NCI-H1436 (cell line): ENCODE results near the gene RNF181.
"Not testable (repeated sequence)": the region's sequence is repeated elsewhere in the genome, so short reads cannot be mapped to it uniquely, and the experiment has no call there.

Experiments
- DNase-seq: peaks from one replicate; lab custom pipeline; 2025; lab: John Stamatoyannopoulos, UW

RNF181 gene, protein sequence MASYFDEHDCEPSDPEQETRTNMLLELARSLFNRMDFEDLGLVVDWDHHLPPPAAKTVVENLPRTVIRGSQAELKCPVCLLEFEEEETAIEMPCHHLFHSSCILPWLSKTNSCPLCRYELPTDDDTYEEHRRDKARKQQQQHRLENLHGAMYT

GRCh38 chr2:85595301-85596025 lies at the start of gene RNF181:
Gene RNF181, plus strand, starts transcription at chr2:85595745. Its CDS starts 19 bp downstream, at chr2:85595764.
- DNase-seq: peak; percentile 93

DNA sequence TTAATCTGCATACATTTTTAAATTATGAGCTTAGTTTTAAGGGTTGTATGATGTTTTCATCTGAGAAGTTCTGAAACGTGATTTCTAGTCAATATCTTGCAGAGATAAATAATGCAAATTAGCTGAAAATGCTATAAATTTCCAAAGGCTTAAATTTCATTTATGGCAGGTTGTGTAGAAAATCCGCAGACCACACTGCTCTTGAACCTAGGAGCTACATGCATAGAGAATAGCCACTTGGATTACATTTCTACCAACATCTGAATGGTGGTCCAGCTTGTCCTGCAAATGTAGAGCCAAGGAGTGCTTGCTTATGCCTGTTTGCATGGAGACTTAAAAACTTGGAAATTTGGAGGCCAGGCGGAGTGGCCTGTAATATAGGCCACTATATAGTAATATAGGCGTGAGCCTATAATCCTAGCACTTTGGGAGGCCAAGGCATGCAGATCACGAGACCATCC lies 49.7 kb upstream of the RNF181 start:
- no peak for DNase-seq

- no peak for DNase-seq
Measured at GRCh38 chr2:85547089-85547858, 48.3 kb upstream of the RNF181 start.

- DNase-seq: no peak
Measured at GRCh38 chr2:85547859-85548607, 47.5 kb upstream of the RNF181 start.

- DNase-seq: no peak
Measured at GRCh38 chr2:85548608-85548900, 47.0 kb upstream of the RNF181 start.

DNA sequence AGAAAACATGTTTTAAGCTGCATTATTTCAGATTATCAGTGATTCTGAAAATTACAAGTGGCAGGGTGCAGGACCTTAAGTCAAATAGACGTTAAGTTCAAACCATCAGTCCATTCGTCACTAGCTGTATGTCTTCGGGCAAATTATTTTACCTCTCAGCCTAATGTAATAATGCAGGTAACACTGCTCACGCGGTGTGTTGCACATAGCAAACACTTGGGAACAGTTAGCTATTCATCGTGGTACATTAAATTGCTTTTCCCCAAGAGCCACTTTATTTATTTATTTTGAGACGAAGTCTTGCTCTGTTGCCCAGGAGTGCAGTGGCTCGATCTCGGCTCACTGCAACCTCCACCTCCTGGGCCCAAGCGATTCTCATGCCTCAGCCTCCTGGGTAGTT lies 46.5 kb upstream of the RNF181 start:
- DNase-seq: no peak

- no peak for DNase-seq
Measured at GRCh38 chr2:85549826-85550225, 45.7 kb upstream of the RNF181 start.

DNA sequence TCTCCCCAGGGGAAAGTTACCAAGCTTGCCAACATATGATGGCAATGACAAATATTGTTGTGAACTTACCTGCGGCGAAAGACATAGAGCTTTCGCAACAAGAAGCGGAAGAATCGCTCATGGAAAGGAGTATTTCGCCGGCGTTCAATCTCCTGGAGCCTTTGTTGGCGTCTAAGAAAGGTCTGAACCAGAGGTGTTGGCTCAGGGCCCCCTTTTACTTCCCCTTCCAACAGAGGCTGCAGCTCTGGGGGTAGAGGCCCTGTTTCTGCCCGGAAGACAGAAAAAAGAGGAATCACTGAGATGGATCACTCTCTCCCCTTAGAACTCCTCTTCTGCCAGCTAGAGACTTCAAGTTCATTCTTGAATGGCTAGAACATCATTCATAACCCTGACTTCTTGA lies 45.1 kb upstream of the RNF181 start:
- DNase-seq: no peak

- peak; percentile 81 for DNase-seq
Measured at GRCh38 chr2:85551698-85552678, 43.6 kb upstream of the RNF181 start.

DNA sequence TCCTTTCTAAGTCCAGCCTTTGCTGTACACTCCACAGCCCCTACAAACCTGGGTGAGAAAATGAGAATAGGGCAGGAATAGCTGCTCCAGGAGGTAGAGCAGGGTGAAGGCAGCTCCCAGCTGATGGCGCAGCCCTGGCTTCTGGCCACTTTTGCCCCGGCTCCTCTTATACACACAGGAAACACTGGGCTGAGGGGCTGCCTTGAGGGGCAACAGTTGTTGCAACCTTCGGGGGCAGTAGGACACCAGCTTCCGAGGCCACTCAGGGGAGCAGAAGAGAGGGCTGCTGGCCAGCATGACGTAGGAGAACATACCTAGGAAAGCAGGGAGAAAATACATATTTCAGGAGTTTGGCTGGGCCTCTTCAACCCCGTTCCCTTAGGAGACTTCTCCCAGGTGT lies 42.4 kb upstream of the RNF181 start:
- DNase-seq: no peak

DNA sequence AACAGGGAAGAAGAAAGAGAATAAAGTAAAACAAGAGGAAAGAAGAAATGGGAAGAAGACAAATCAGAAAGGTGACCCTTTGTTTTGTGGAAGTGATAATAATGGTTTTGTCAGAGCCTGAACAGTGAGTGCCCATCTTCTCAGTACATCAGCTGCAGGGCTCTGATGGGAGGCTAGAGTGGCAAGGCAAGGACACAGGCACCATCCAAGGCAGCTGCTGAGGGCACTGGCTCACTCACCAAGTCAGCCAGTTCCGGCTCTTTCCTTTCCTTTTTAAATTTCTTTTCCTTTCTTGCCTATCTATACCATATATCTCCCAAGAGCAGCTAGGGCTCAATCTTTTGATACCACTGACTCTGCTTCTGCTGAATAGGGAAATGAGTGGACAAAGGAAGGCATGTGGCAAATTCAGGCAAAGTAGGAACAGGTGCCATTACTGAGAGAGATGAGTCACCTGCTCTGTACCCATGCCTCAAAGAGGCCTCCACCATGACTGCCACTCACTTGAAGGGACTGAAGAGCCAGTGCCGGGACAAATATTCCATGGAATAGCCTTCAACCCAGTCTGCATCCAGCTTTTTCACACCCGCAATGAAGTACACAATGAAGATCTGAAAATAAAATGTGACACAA lies 40.4 kb upstream of the RNF181 start:
- DNase-seq: no peak

DNA sequence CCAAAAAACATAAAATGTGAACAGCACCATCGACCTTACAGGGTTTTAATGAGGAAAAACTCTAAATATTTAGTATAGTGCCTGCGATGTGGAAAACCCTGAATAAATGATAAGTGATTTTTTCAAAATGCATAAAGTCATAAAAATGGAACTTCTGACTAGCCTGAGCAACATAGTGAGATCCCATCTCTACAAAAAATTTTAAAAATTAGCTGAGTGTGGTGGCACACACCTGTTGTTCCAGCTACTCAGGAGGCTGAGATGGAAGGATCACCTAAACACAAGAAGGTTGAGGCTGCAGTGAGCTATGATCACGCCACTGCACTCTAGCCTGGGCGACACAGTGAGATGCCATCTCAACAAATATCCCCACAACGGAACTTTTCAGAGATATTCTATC lies 38.4 kb upstream of the RNF181 start:
- no peak for DNase-seq

GRCh38 chr2:85558160-85558559 lies 37.4 kb upstream of the RNF181 start:
- DNase-seq: no peak

DNA sequence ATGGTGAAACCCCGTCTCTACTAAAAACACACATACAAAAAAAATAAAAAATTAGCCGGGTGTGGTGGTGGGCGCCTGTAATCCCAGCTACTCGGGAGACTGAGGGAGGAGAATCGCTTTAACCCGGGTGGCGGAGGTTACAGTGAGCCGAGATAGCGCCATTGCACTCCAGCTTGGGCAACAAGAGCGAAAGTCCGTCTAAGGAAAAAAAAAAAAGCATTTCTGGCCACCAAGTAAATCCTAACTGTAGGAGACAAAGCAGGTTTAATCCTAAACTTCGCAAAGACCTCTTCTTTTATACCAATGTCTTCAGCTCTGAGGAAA lies 35.2 kb upstream of the RNF181 start:
- not testable (repeated sequence) for DNase-seq

DNA sequence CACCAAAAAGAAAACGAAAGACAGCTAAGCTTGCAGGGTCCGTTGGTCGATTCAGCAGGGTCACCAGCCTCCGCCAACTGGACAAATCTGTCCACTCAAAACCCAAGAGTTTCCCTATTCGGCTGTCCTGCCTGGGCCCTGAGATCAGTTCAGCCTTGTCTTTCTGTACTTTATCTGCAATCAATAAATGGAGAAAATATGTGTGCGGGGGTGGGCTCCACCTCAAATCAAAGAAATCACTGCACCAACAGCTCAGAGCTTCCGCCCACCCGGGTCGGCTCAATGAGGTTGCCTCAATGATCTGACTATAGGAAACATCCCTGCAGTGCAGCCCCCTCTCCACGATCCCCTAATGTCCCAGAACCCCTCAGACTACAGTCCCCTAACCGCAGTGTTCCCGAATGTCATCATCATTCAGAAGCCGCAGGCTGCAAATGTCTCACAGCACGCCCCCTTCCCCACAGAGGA lies 34.7 kb upstream of the RNF181 start:
- no peak for DNase-seq

DNA sequence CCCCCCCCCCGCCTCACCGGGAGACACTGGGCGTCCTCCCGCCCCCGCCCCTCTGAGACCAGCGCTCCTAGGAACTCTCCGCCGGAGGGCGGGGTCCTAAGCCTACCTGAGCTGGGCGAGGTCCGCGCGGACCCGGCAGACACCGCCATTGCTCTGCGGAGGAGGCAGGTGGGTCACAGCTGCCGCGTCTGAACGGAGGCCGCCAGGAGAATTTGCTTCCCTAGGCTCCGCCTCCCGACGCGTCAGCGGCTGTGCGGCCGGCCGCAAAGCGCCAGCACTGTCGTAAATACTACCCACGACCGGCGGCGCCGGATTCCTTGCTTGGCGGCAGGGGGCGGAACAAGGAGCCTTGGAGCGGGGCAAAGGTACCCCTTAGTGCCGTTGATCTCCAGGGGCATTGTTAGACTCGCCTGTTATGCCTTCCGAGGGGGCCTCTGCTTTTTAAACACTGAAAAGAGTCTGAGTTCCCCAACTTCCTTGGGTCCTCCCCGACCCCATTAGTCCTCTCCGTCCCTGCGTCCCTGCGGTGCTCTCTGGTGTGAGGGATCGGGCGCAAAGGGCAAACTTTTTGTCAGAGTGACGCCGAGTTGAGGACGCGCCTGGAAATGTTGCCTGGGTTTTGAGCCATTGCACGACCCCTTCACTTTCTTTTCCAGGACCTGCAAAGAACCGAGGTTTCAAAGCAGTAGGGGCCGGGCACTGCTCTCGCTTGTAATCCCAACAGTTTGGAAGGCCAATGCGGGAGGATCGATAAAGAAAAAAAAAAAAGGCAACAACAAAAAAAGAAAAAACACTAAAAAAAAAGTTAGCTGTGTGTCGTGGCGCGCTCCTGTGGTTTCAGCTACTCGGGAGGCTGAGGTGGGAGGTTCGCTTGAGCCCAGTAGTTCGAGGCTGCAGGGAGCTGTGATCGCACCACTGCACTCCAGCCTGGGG lies 34.0 kb upstream of the RNF181 start, which contains the start of gene GGCX:
Gene GGCX, minus strand, starts transcription at position 214 of the 933 bp plus-strand sequence. Its CDS starts 65 bp downstream, at position 149.
- DNase-seq: peak; percentile 93

DNA sequence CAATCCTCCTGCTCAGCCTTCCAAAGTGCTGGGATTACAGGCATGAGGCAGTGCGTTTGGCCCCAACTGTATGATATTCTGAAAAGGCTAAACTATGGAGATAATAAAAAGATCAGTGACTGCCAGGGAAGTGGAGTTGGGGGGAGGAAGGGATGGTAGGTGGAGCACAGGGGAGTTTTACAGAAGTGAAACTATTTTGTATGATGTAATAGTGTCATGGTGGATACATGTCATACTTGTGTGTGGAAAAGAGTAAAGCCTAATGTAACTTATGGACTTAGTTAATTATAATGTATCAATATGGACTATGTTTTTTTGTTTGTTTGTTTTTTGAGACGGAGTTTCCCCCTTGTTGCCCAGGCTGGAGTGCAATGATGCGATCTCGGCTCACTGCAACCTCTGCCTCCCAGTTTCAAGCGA lies 31.4 kb upstream of the RNF181 start:
- DNase-seq: no peak

GRCh38 chr2:85566265-85566664 lies 29.3 kb upstream of the RNF181 start:
- no peak for DNase-seq

DNA sequence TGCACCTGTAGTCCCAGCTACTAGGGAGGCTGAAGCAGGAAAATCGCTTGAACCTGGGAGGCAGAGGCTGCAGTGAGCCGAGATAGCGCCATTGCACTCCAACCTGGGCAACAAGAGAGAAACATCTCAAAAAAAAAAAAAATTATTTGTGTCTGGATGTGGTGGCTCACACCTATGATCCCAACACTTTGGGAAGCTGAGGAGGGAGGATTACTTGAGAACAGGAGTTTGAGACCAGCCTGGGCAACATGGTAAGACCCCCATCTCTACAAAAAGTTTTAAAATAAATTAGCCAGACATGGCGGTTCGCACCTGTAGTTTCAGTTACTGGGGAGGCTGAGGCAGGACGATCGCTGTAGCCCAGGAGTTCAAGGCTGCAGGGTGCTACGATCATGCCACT lies 19.8 kb upstream of the RNF181 start:
- DNase-seq: no peak

DNA sequence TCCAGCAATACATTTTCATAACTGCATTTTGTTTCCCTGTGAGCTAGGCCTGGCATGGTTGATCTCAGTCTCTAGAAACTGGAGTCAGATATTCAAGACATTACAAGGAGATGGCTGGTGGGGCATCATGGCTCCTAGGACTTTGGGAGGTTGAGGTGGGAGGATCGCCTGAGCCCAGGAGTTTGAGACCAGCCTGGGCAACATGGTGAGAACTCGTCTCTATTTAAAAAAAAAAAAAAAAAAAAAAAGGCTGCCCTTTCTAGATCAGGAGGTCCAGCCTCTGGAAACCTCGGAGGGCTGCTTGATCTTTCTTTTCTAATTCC lies 18.5 kb upstream of the RNF181 start:
- DNase-seq: no peak
